Calu3 (cell line): ENCODE results near the gene CBFA2T3. TPM values are rescaled to one million over a fixed set of nuclear protein-coding genes. Genes with fewer than 3 reads are reported as not detected.

Experiments used
- BruUV-seq: library from RNA; stranded (reverse); fragments of 400-500 nt; replicated peaks from 2 replicates; lab custom pipeline; 2021; lab: Mats Ljungman, UMichigan
- CTCF ChIA-PET: fragments of 300-600 bp; sonication (Branson Sonifier 250); formaldehyde crosslinking; loops from one replicate; lab custom pipeline; 2022; ENCODE audit warnings: antibody characterized with exemption; lab: Charles Lee
- DNase-seq: peaks from one replicate; pipeline ENCODE4 v3.0.0; 2022
- H3K27ac Mint-ChIP-seq: one replicate; pipeline ENCODE4 v1.8.0; 2022; ENCODE audit warnings: mixed read lengths; ENCODE audit not compliant: unreplicated experiment
- H3K27me3 Mint-ChIP-seq: one replicate; pipeline ENCODE4 v1.8.0; 2022; ENCODE audit warnings: mixed read lengths; ENCODE audit not compliant: unreplicated experiment
- H3K36me3 Mint-ChIP-seq: one replicate; pipeline ENCODE4 v1.8.0; 2022; ENCODE audit warnings: mild to moderate bottlenecking, moderate library complexity, mixed read lengths; ENCODE audit not compliant: insufficient read depth, unreplicated experiment
- H3K4me1 Mint-ChIP-seq: one replicate; pipeline ENCODE4 v1.8.0; 2022; ENCODE audit warnings: mild to moderate bottlenecking, low read depth, mixed read lengths; ENCODE audit not compliant: unreplicated experiment
- H3K4me3 Mint-ChIP-seq: one replicate; pipeline ENCODE4 v1.8.0; 2022; ENCODE audit warnings: mild to moderate bottlenecking, low read depth, moderate library complexity, mixed read lengths; ENCODE audit not compliant: unreplicated experiment
- H3K9me3 Mint-ChIP-seq: one replicate; pipeline ENCODE4 v1.8.0; 2022; ENCODE audit warnings: low read depth, mixed read lengths; ENCODE audit not compliant: unreplicated experiment
- CTCF ChIP-seq: fragments of 200-600 bp; IDR thresholded peaks from one replicate; pipeline ENCODE4 v1.8.0; 2022; ENCODE audit warnings: antibody characterized with exemption; ENCODE audit not compliant: unreplicated experiment
- intact Hi-C: fragments of 100-400 bp; cut with micrococcal nuclease; formaldehyde crosslinking; loops from one replicate; pipeline ENCODE4 v1.10.0; 2022; ENCODE audit not compliant: unreplicated experiment
- total RNA-seq: library from RNA; stranded (reverse); gene quantifications from 2 replicates; pipeline ENCODE4 v1.2.3, GENCODE V29; 2022

The CBFA2T3 gene
- total RNA-seq, 1 experiment from 2014 or later, result not detected

GRCh38 chr16:88888057-88888456 is 89.0 kb downstream of the CBFA2T3 start:
- no peak overlapping the region for H3K27ac Mint-ChIP-seq
- CTCF ChIA-PET, result no interaction called here

GRCh38 chr16:88886845-88887521 is 90.0 kb downstream of the CBFA2T3 start:
- no peak overlapping the region for H3K27ac Mint-ChIP-seq
- H3K36me3 Mint-ChIP-seq, result peaks cover 5% of the 10 kb centered on the region
- no peak for TF ChIP-seq CTCF
- intact Hi-C loops, result no loop called here
- BruUV-seq, result no TSS peak
- no peak for DNase-seq
- peaks cover 2% of the 10 kb centered on the region for H3K9me3 Mint-ChIP-seq
- CTCF ChIA-PET, result no interaction called here
- H3K4me1 Mint-ChIP-seq, result no peaks in the 10 kb centered on the region
- peaks cover 38% of the 10 kb centered on the region for H3K27me3 Mint-ChIP-seq
- no peak overlapping the region for H3K4me3 Mint-ChIP-seq

More at GRCh38 chr16:88888057-88888456, 89.0 kb downstream of the CBFA2T3 start:
- Mint-ChIP-seq H3K9me3 (peaks cover 2% of the 10 kb centered on the region), H3K4me3 (no peak overlapping the region), H3K27me3 (peaks cover 40% of the 10 kb centered on the region), H3K4me1 (no peaks in the 10 kb centered on the region), H3K36me3 (peaks cover 8% of the 10 kb centered on the region)
- TF ChIP-seq CTCF, result no peak
- no peak for DNase-seq
- BruUV-seq, result no TSS peak
- intact Hi-C loops, result no loop called here

- no peak for DNase-seq
- CTCF ChIA-PET, result no interaction called here
- BruUV-seq, result no TSS peak
- peaks cover 2% of the 10 kb centered on the region for H3K9me3 Mint-ChIP-seq
- H3K27ac Mint-ChIP-seq, result no peak overlapping the region
- H3K4me1 Mint-ChIP-seq, result no peaks in the 10 kb centered on the region
- no peak for TF ChIP-seq CTCF
- intact Hi-C loops, result no loop called here
- peaks cover 5% of the 10 kb centered on the region for H3K36me3 Mint-ChIP-seq
- no peak overlapping the region for H3K4me3 Mint-ChIP-seq
- peaks cover 38% of the 10 kb centered on the region for H3K27me3 Mint-ChIP-seq
Measured at GRCh38 chr16:88886420-88886844, 90.6 kb downstream of the CBFA2T3 start.

GRCh38 chr16:88885693-88886280 is 91.2 kb downstream of the CBFA2T3 start:
- no peaks in the 10 kb centered on the region for H3K4me1 Mint-ChIP-seq
- no TSS peak for BruUV-seq
- peaks cover 5% of the 10 kb centered on the region for H3K36me3 Mint-ChIP-seq
- H3K4me3 Mint-ChIP-seq, result no peak overlapping the region
- DNase-seq, result no peak
- peaks cover 2% of the 10 kb centered on the region for H3K9me3 Mint-ChIP-seq
- intact Hi-C loops, result no loop called here
- no peak overlapping the region for H3K27ac Mint-ChIP-seq
- no peak for TF ChIP-seq CTCF
- peaks cover 38% of the 10 kb centered on the region for H3K27me3 Mint-ChIP-seq
- CTCF ChIA-PET, result no interaction called here
